Measurements from ENCODE around the gene AP2S1.

AP2S1 gene

GRCh38 chr19:46841458-46842083, 9.1 kb downstream of the AP2S1 start:
- TF ChIP-seq CTCF (IDR thresholded peaks at IDR 0.05; ENCODE audit: low read depth, low read length, missing control alignments), result no peak
- H3K4me3 ChIP-seq (ENCODE audit: low read depth, low read length), result no peak overlapping the region
- in situ Hi-C loops (cut with HindIII; ENCODE audit: low sequenced_read_pairs), result no loop called here
- DNase-seq (ENCODE audit: low read depth), result no peak

- TF ChIP-seq CTCF (IDR thresholded peaks at IDR 0.05; ENCODE audit: low read depth, low read length, missing control alignments), result peak; percentile 78
- in situ Hi-C loops (cut with HindIII; ENCODE audit: low sequenced_read_pairs), result no loop called here
- DNase-seq (ENCODE audit: low read depth), result peak; percentile 56
- no peak overlapping the region for H3K4me3 ChIP-seq (ENCODE audit: low read depth, low read length)
These were observed 10.1 kb downstream of the AP2S1 start for GRCh38 chr19:46840498-46840942.

- no peak for TF ChIP-seq CTCF (IDR thresholded peaks at IDR 0.05; ENCODE audit: low read depth, low read length, missing control alignments)
- in situ Hi-C loops (cut with HindIII; ENCODE audit: low sequenced_read_pairs), result no loop called here
- no peak overlapping the region for H3K4me3 ChIP-seq (ENCODE audit: low read depth, low read length)
- no peak for DNase-seq (ENCODE audit: low read depth)
These were observed 10.7 kb downstream of the AP2S1 start for GRCh38 chr19:46839752-46840497.

- no peak overlapping the region for H3K4me3 ChIP-seq (ENCODE audit: low read depth, low read length)
- DNase-seq (ENCODE audit: low read depth), result no peak
- in situ Hi-C loops (cut with HindIII; ENCODE audit: low sequenced_read_pairs), result no loop called here
- TF ChIP-seq CTCF (IDR thresholded peaks at IDR 0.05; ENCODE audit: low read depth, low read length, missing control alignments), result no peak
These were observed 12.5 kb downstream of the AP2S1 start for GRCh38 chr19:46838160-46838559.

GRCh38 chr19:46834984-46835383, 15.7 kb downstream of the AP2S1 start:
- TF ChIP-seq CTCF (IDR thresholded peaks at IDR 0.05; ENCODE audit: low read depth, low read length, missing control alignments), result no peak
- DNase-seq (ENCODE audit: low read depth), result no peak
- H3K4me3 ChIP-seq (ENCODE audit: low read depth, low read length), result no peak overlapping the region
- in situ Hi-C loops (cut with HindIII; ENCODE audit: low sequenced_read_pairs), result no loop called here

GRCh38 chr19:46834121-46834520, 16.5 kb downstream of the AP2S1 start:
- no peak for DNase-seq (ENCODE audit: low read depth)
- no peak overlapping the region for H3K4me3 ChIP-seq (ENCODE audit: low read depth, low read length)
- no peak for TF ChIP-seq CTCF (IDR thresholded peaks at IDR 0.05; ENCODE audit: low read depth, low read length, missing control alignments)
- in situ Hi-C loops (cut with HindIII; ENCODE audit: low sequenced_read_pairs), result no loop called here
